KOPT-K1 (cell line): ENCODE data around the gene AGXT.

ENCODE experiments used
- H3K27ac ChIP-seq: fragments of 200-600 bp; sonication (generic); 2 replicates; pipeline ENCODE4 v1.5.1; 2016; ENCODE audit warnings: antibody characterized with exemption, mild to moderate bottlenecking, low read depth, low read length; ENCODE audit not compliant: poor library complexity, severe bottlenecking
- H3K36me3 ChIP-seq: fragments of 200-600 bp; sonication (generic); 2 replicates; pipeline ENCODE4 v1.5.1; 2017; ENCODE audit warnings: antibody characterized with exemption, mild to moderate bottlenecking, low read length, moderate library complexity; ENCODE audit not compliant: insufficient read depth
- H3K9me3 ChIP-seq: fragments of 200-600 bp; sonication (generic); 2 replicates; pipeline ENCODE4 v1.5.1; 2017; ENCODE audit warnings: antibody characterized with exemption, low read length, mild to moderate bottlenecking; ENCODE audit not compliant: insufficient read depth, poor library complexity, severe bottlenecking

AGXT gene

DNA sequence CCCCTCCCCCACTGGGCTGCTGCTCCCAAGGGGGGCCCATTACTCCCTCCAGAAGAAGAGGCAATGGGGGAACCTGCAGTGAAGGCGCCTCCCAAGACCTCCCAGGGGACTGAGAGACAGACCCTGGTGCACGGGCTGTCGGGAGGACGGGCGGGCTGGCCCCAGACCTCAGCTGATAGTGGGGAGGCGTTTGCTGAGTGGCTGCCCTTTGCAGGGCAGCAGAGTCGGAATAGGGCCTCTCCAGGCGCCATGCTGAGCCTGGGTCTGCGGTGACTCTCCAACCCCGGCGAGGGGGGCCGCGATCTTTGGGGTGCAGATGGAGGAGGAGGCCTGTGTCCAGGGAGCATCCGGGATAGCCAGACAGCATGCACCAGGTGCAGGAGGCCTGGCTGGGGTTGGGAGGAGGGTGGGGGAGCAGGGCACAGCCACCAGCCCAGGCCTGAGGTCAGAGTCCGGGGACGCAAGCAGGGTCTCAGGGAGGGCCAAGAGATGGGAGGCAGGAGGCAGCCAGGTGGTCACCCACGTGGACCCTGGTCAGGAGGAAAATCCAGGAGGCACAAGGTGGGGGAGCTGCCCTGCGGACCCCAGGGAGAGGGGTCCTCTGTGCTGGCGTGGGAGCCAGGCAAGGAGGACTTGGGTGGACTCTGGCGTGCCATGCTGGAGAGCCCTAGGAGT lies 48.5 kb downstream of the AGXT start:
- Histone ChIP-seq H3K9me3 (no peaks in the 10 kb centered on the region), H3K36me3 (no peaks in the 10 kb centered on the region), H3K27ac (no peak overlapping the region)

DNA sequence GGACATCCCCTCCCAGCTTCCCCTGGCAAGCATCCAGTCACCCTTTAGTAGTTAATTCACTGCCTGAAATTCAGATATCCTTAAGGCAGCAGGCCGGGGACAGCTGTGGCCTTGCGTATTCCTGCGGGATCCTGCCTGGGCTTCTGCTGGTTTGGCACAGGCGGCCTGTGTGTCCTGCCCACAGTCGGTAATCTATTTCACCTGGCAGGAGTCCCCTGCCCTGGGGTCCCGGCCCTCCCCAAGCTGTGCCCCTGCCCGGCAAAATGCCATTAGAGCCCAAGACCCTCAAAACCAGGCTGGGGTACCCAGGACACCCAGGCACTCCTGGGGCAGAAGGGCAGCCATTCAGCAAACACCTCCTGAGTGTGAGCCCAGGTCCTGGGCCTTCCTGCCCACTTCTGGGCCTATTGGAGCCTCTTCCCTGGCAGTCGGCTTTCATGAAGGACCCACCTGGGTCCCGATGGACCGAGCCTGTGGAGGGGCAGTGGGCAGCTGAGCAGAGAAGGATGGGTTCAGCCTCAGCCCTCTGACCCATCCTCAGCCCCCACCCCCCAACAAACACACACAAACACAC lies 49.1 kb downstream of the AGXT start:
- no peaks in the 10 kb centered on the region for H3K36me3 ChIP-seq
- no peak overlapping the region for H3K27ac ChIP-seq
- no peaks in the 10 kb centered on the region for H3K9me3 ChIP-seq

DNA sequence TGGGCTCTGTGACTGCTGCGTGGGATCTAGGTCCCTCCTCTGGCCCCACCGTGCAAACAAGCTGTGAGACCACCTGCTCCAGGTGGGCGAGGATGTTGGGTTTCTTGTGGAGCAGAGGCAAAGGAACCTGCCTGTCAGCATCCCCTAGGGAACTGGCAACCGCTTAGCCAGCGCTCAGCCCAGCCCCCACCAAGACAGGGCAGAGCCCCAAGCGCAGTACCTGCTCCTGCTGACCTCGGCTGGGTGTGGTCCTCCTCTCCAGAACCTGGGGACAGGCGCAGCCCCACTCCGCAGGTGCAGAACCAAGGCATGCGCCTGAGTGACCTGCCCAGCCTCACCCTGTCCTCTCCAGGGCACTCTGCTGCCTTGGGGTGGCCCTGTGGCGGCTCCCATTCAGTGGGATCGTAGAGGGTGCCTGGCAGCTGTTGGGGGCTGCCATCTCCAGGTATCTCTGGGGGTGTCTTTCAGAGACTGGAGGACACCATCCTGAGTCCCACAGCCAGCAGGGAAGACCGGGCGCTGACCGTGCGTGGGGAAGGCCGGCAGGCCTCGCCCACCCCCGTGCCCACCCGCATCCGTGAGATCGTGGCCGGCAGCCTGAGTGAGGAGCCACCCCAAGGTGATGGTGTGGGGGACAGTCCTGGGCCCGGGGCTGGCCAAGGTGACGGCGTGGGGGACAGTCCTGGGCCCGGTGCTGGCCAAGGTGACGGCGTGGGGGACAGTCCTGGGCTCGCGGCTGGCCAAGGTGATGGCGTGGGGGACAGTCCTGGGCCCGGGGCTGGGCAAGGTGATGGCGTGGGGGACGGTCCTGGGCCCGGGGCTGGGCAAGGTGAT lies 49.9 kb downstream of the AGXT start:
- no peaks in the 10 kb centered on the region for H3K36me3 ChIP-seq
- H3K9me3 ChIP-seq, result no peaks in the 10 kb centered on the region
- H3K27ac ChIP-seq, result no peak overlapping the region

DNA sequence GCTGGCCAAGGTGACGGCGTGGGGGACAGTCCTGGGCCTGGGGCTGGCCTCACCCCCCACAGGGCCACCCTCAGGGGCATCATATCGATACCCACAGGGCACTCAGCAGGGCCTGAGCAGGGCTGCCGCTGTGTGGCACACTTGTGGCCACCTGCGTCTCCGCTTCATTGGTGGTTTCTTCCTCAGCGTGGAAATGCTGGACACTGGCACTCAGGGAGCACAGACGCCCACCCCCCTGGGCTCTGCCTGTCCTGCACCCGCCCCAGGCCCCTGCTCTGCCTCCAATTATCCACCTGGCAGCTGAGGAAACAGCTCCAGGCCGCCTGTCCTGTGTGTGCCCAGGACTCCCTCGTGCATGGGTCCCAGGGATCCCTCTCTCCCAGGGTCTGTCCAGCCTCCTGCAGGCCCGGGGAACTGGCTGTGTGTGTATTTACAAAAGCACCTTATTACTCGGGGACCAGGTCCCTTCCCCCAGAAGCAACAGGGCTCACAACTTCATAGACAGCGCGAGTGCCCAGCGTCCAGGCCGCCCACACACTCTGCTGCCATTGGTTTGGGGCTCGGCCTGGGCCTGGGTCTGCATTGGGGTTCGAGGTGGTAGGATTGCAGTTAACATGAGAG lies 50.6 kb downstream of the AGXT start:
- H3K27ac ChIP-seq, result no peak overlapping the region
- H3K9me3 ChIP-seq, result no peaks in the 10 kb centered on the region

DNA sequence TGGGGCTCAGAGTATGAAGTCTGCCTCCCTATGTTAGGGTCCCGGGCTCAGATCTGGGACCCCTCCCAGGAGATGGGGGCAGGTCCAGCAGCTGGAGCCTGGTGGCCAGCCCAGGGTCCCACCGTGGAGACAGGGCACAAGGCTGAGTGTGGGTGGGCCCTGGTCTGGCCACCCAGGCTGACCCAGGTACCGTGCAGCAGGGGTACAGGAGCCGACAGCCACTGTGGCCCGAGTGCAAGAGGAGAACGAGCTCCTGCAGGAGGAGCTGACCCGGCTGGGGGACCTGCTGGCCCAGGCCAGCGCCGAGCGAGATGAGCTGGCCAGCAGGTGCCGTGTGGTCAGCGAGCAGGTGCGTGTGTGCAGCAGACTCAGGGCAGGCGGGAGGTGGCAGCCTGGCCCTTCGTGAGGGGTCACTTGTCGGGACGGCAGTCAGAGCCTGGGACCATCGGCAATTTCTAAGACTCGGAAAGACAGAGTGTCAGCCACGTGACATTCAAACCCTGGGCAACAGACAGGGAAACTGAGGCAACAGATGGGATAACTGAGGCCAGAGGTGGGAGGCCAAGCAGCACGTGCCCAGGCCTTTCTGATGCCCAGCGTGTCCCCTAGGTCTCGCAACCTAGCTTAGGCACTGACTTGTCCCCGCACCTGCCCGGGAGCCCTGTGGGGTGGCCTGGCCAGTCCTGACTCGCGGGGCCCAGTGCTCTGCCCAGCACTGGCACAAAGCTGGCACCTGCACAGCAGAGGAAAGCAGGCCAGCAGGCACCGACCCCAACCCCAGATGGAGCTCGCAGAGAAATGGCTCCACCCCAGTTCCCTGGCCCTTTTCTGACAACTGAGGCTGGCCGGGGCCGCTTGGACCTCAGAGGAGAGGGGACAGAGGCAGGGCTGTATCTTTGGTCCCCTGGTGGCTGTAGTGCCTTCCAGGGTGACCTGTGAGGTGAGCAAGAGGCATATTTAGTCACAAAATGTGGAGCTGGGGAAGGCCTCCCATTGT lies 51.5 kb downstream of the AGXT start:
- no peak overlapping the region for H3K27ac ChIP-seq
- no peaks in the 10 kb centered on the region for H3K36me3 ChIP-seq
- H3K9me3 ChIP-seq, result no peaks in the 10 kb centered on the region

More for the DNA sequence above, 50.6 kb downstream of the AGXT start:
- no peaks in the 10 kb centered on the region for H3K36me3 ChIP-seq

DNA sequence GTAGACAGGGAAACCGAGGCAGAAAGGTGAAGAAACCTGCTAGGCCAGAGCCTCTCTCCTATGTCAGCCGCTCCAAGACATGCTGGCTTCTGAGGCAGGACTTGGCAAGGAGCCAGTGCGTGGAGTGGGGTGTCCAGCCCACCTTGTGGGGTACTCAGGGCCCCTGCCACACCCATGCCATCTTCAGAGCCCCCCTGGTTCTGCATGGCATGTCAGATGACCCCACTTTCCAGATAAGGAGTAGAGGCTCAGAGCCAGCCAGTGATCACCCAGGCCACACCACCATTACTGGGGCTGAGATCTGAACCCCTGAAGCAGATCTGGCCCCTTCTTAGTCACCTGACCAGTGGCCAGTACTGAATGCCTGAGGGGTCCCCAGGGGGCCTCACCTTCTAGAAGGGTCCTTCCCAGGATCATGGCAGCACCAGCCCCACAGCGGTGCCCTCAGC lies 52.2 kb downstream of the AGXT start:
- H3K27ac ChIP-seq, result no peak overlapping the region
- H3K9me3 ChIP-seq, result no peaks in the 10 kb centered on the region
- H3K36me3 ChIP-seq, result no peaks in the 10 kb centered on the region

DNA sequence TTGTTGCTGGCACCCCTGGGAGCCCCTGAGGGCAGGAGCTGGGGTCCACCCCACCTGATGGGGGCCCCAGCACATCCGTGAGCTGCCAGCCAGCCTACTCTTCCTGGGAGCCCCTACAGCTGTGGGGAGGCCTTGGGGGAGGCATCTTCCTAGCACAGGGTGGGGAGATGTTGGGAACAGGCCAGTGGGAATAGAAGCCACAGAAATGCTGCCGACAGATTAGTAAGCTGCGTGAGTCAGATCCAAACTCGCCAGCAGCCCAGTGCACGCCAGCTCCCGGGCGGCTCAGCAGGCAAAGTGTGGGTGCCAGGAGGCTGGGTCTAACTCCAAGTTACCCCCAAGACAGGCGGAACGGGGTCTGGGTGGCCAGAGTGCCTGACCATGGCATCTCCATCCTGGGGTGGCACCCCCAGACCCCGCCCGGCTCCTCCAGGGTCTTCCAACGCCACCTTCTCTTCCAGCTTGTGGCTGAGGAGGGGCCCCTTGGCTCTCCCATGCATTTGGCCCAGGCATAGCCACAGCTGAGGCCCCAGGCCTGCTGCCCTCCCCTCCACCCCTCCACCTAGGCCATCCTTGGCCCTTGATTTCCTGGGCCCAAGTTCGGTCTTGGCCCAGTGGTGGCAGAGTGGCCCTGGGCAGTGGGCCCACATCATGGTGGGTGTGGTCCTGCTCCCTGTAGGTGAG lies 52.8 kb downstream of the AGXT start:
- Histone ChIP-seq H3K36me3 (no peaks in the 10 kb centered on the region), H3K27ac (no peak overlapping the region), H3K9me3 (no peaks in the 10 kb centered on the region)

DNA sequence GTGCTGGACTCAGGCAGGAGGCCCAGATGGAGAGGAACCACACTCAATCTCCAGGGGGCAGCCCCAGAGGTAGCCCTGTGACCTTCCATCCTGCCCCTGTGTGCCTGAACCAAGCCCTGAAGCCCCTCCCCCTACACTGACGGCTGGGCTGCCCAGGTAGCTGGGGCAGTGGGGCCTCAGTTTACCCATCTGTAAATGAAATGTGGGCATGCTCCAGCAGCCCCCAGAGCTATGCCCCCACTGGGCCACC lies 53.3 kb downstream of the AGXT start:
- Histone ChIP-seq H3K9me3 (no peaks in the 10 kb centered on the region), H3K36me3 (no peaks in the 10 kb centered on the region), H3K27ac (no peak overlapping the region)

DNA sequence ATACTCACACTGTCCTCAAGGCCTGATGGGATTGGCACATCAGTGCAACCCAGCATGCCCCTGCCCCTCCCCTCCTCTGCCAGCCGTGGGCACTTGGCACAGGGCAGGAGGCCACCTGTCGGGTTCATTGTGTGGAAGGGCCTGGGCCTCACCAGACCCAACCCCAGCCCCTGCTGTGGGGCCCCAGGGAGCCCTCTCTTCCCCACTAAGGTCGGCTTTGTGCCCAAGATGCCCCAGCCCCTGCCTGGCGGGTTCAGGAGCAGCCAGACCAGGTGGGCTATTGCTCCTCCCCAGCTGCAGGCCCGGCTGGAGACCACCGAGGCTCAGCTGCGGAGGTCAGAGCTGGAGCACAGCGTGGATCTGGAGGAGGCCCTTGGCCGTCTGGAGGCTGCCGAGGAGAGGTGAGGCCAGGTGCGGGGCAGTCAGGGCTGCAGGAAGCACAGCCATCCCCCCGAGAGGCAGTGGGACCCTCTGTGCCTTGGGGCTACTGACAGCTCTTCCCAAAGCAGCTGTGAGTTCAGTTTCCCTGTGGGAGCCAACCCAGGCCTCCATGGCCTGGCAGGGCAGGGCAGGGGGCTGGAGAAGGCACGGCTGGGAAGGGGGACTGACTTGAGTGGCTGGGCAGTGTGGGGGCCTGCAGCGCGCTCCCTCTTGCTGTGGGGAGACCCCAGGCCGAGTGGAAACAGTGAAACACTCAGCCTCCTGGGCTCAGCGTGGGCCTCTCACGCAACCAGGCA lies 53.8 kb downstream of the AGXT start:
- H3K36me3 ChIP-seq, result no peaks in the 10 kb centered on the region
- no peak overlapping the region for H3K27ac ChIP-seq
- no peaks in the 10 kb centered on the region for H3K9me3 ChIP-seq

DNA sequence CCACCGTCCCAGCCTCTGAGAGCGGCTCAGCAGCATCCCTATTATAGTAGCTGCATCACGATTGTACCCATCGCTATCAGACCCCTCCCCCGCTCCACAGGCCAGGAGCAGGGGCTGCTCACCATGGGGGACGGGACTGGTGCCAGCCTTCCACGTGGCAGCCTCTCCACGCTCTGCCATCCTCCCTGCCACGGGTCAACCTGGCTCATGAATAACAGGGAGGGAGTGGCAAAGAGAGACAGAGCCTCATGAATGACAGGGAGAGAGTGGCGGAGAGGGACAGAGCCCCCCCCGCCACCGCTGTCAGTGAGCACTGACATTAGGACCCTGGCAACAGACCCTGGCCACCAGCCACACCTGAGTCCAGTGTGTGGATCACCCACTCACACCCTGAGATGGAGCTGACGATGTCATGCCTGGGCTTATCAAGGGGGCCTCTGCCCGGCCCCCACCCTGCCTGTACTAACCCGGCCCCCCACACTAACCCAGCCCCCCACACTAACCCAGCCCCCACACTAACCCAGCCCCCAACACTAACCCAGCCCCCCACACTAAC lies 54.4 kb downstream of the AGXT start:
- H3K36me3 ChIP-seq, result no peaks in the 10 kb centered on the region
- no peaks in the 10 kb centered on the region for H3K9me3 ChIP-seq
- H3K27ac ChIP-seq, result no peak overlapping the region

DNA sequence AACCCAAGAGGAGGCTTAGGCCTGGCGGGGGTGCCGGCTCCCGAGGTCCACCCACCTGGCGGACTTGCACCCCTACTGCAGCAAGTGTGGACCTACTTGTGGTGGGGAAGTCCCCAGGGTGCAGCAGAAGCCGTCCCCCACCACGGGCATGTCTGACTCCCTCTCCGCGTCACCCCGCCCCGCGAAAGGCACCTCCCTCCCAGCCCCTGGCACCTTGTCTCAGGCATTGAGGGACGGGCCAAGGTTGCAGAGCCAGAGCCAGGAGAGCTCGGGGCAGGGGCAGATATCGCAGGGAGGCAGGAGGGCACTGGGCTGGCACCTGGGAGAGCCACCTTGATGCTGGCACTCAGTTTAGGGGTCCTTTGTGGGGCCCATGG lies 56.6 kb downstream of the AGXT start:
- no peak overlapping the region for H3K27ac ChIP-seq
- no peaks in the 10 kb centered on the region for H3K36me3 ChIP-seq
- H3K9me3 ChIP-seq, result no peaks in the 10 kb centered on the region

DNA sequence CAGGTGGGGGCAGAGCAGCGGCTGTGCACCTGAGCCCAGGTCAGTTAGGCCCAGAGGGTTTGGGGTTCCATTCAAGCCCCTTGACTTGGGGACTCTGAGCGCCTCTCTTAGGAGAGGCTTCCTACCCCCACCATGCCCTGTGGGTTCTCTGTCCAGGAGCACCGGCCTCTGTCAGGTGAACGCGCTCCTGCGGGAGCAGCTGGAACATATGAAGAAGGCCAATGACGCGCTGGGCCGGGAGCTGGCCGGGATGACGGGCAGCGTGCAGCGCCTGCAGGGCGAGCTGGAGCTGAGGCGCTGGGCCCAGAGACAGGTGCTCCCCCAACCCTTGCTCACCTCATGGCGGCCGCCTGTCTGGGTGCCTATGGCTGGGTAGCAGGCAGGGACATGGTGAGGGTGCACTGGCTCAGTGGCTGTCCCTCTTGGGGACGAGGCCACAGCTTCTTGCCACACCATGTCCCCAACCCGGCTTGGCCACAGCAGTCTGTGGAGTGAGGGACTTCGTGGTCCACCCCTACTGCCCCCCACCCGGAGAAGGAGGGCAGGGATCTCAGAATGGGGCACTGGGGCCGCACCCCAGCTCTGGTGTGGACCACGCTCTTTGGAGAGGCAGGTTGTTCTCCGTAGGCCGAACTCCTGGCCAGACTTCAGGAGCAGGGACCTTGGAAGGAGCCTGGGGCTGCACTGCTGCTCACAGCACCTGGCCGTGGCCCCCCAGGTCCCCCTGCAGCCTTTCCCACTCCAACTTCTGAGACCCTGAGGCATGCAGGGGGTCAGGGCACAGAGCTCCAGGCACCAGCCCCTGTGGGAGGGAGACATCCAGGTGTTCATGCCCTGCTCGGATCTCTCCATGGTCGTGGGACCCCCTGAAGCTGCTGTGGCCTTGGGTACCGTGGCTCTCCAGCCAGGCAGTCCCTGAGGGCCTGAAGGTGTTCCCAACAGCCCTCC lies 57.2 kb downstream of the AGXT start:
- Histone ChIP-seq H3K36me3 (no peaks in the 10 kb centered on the region), H3K27ac (no peak overlapping the region), H3K9me3 (no peaks in the 10 kb centered on the region)
